ENCODE data around the gene CCT6A.

DNA sequence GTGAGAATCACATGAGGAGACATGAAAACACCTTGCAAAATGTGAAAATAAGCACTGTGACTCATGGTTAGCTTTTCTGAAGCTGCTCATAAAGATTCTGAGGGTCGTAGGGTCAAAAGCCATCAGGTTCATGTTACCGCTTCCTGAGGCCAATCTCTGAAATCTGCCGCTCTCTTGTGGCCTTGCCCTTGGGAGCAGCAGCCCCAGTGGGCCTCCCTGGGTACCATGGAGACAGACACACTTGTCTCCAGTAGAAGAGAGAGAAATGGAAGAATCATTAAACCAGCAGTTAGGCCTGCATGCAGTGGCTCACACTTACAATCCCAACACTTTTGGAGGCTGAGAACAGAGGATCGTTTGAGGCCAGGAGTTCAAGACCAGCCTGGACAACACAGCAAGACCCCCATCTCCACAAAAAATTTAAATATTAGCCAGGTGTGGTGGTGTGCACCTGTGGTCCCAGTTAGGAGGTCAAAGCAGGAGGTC is 44.4 kb upstream of the CCT6A start:
- TF ChIP-seq, protein P1, sequence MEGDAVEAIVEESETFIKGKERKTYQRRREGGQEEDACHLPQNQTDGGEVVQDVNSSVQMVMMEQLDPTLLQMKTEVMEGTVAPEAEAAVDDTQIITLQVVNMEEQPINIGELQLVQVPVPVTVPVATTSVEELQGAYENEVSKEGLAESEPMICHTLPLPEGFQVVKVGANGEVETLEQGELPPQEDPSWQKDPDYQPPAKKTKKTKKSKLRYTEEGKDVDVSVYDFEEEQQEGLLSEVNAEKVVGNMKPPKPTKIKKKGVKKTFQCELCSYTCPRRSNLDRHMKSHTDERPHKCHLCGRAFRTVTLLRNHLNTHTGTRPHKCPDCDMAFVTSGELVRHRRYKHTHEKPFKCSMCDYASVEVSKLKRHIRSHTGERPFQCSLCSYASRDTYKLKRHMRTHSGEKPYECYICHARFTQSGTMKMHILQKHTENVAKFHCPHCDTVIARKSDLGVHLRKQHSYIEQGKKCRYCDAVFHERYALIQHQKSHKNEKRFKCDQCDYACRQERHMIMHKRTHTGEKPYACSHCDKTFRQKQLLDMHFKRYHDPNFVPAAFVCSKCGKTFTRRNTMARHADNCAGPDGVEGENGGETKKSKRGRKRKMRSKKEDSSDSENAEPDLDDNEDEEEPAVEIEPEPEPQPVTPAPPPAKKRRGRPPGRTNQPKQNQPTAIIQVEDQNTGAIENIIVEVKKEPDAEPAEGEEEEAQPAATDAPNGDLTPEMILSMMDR (IDR thresholded peaks at IDR 0.05; ENCODE audit: borderline replicate concordance, extremely low read depth, low read length, poor library complexity, severe bottlenecking), result no peak
- no peak for TF ChIP-seq EZH2 (IDR thresholded peaks at IDR 0.05; ENCODE audit: borderline replicate concordance, low read depth, low read length, severe bottlenecking)

Data from DND-41 (cell line).